Transverse colon (tissue), 4 donors: ENCODE results near the gene SPECC1.

Experiments used
- CTCF ChIP-seq, 5 experiments: fragments of 200-600 bp in 3 of 5; fragments of 450-650 bp in 2 of 5; sonication (generic) in 3 of 5; IDR thresholded peaks; 1 replicate in 2 of 5; 2 replicates in 3 of 5; pipeline ENCODE4 v1.5.1; 2016 to 2017; ENCODE audit warnings: antibody characterized with exemption in 5 of 5, inconsistent platforms in 3 of 5, mild to moderate bottlenecking in 2 of 5, moderate library complexity in 1 of 5
- EP300 ChIP-seq: sonication (generic); formaldehyde crosslinking; IDR thresholded peaks from one replicate; pipeline ENCODE4 v1.6.1; 2017; ENCODE audit warnings: antibody characterized with exemption, low read depth
- POLR2AphosphoS5 ChIP-seq, 3 donors: sonication (generic); formaldehyde crosslinking; IDR thresholded peaks; one replicate each; pipeline ENCODE4 v1.6.1; 2016; ENCODE audit warnings: antibody characterized with exemption in 3 of 3

DNA sequence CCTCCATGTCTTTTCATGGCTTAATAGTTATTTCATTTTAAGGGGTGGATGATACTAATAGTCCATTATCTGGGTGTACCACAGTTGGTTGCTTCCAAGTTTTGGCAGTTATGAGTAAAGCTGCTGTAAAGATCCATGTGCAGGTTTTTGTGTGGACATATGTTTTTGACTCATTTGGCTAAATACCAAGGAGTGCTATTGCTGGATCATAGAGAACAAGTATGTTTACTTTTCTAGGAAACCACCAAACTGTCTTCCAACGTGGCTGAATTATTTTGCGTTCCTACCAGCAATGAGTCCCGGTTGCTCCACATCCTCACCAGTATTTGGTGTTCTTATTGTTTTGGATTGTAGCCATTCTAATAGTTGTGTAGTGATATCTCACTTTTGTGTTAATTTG is 181.9 kb downstream of the SPECC1 start:
- TF ChIP-seq EP300 (no peak), CTCF (IDR thresholded peaks at IDR 0.05) (no peak), POLR2AphosphoS5 (IDR thresholded peaks at IDR 0.05) (no peak)
